HG02870 (cell line): ENCODE measurements around the gene PABPN1.
"Not testable (repeated sequence)": the region's sequence is repeated elsewhere in the genome, so short reads cannot be mapped to it uniquely, and the experiment has no call there.

Experiments used
- ATAC-seq: cut with Tn5 transposase; IDR thresholded peaks from one replicate; pipeline ENCODE4 v1.9.1; 2021; ENCODE audit warnings: mild to moderate bottlenecking, moderate library complexity; ENCODE audit not compliant: unreplicated experiment

The PABPN1 gene

DNA sequence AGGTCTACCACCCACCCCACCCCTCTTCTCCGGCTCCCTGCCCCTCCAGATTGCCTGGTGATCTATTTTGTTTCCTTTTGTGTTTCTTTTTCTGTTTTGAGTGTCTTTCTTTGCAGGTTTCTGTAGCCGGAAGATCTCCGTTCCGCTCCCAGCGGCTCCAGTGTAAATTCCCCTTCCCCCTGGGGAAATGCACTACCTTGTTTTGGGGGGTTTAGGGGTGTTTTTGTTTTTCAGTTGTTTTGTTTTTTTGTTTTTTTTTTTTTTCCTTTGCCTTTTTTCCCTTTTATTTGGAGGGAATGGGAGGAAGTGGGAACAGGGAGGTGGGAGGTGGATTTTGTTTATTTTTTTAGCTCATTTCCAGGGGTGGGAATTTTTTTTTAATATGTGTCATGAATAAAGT is 4.5 kb downstream of the PABPN1 start:
- ATAC-seq: not testable (repeated sequence)

DNA sequence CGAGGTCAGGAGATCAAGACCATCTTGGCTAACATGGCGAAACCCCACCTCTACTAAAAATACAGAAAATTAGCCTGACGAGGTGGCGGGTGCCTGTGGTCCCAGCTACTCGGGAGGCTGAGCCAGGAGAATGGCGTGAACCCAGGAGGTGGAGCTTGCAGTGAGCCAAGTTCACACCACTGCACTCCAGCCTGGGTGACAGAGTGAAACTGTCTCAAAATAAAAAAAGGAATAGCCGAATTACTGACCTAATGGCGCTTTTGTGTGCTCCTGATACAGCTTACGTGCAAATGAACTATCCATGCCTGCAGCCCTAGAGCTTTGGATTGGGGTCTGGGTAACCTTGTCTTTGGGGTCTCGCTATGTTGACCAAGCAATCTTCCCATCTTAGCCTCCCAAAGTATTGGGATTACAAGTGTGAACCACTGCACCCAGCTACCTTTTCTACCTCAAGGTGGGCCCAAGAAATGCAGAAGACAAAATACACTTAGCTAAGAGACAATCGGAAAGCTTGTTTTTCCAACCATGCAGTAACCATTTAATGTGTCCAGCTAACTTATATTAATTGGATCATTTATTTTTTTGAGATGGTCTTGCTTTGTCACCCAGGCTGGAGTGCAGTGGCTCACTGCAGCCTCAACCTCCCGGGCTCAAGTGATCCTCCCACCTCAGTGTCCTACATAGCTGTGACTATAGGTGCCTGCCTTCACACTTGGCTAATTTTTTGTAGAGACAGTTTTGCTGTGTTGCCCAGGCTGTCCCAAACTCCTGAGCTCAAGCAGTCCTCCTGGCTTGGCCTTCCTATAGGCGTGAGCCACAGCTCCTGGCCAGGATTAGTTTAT is 5.5 kb downstream of the PABPN1 start:
- ATAC-seq: no peak

DNA sequence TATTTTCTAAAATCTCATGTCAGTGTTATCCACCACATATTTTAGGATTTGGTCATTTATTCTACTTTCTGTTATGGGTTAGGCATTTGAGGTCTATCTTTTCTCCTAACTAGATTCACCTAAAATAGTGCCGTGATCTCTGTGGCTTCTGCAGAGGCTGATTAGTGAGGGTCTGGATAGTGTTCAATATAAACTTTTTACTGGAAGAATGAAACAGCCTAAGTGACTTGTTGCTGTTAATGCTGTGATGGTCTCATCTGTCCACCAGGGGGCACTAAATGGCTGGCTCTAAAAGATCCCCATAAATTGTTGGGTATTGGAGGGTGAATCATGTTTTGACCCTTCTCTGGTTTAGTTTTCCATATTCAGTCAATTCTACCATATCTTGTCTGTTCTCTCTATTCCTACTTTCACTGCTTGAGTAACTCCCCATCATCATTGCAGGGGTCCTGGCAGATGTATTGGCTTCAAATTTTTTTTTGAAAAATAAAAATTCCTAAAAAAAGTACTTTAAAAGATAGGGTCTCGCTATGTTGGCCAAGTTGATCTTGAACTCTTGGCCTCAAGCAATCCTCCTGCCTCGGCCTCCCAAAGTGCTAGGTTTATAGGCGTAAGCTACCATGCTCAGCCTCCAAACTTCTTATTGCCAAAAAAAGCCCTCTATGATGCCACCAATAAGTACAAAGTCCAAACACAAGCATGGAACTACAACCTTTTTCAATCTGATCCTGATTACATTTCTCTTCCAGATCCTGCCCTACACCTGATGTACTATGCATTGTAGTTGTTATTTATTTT is 6.9 kb downstream of the PABPN1 start:
- no peak for ATAC-seq

GRCh38 chr14:23335623-23336022 is 14.4 kb downstream of the PABPN1 start:
- no peak for ATAC-seq

GRCh38 chr14:23339506-23340268 is 18.4 kb downstream of the PABPN1 start:
- ATAC-seq: no peak

GRCh38 chr14:23344481-23344880 is 23.2 kb downstream of the PABPN1 start:
- ATAC-seq: no peak

- no peak for ATAC-seq
Observed at GRCh38 chr14:23345987-23346692, 24.9 kb downstream of the PABPN1 start.

- ATAC-seq: no peak
Observed at GRCh38 chr14:23346693-23347405, 25.6 kb downstream of the PABPN1 start.

DNA sequence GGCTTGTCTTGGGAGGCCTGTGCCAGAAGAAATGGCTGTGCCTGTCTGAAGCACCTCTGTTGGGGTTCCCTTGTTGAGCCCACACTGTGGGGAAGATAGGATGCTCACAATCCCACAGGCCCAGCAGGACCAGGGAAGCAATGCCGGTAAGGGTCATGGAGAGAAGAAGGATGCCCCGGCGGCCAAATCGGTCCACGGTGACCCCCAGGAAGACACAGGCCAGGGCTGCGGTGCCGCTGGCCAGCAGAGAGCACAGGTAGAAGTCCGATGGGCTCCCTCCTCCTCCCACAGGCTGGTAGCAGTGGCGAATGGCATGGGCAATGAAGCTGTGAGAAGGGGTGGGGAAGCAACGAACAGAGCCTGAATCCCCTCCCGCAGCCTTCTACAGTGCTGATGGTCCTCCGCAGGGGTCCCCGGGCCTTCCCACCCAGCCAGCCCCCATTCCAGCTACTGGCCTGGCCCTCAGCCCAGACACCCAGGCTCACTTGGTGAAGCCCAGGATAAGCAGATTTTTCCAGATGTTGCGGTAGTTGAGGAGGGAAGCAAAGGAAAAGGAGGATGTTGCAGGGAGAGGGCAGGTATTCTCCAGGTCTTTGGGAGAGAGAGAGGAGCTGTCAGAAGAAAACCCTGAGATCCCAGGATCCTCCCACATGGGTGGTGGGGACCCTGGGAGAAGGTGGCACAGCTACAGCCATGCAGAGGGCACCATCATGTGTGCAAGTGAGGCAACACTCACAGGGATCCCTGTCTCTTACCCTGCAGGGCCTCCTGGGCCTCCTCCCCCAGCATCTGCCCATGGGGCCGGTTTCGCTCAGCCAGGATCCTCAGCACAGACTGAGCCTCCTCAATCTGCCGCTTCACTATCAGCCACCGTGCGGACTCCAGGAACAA is 26.4 kb downstream of the PABPN1 start:
- ATAC-seq: no peak

- no peak for ATAC-seq
Observed at GRCh38 chr14:23348297-23348655, 27.0 kb downstream of the PABPN1 start.

GRCh38 chr14:23349156-23349845 is 28.0 kb downstream of the PABPN1 start:
- ATAC-seq: no peak

DNA sequence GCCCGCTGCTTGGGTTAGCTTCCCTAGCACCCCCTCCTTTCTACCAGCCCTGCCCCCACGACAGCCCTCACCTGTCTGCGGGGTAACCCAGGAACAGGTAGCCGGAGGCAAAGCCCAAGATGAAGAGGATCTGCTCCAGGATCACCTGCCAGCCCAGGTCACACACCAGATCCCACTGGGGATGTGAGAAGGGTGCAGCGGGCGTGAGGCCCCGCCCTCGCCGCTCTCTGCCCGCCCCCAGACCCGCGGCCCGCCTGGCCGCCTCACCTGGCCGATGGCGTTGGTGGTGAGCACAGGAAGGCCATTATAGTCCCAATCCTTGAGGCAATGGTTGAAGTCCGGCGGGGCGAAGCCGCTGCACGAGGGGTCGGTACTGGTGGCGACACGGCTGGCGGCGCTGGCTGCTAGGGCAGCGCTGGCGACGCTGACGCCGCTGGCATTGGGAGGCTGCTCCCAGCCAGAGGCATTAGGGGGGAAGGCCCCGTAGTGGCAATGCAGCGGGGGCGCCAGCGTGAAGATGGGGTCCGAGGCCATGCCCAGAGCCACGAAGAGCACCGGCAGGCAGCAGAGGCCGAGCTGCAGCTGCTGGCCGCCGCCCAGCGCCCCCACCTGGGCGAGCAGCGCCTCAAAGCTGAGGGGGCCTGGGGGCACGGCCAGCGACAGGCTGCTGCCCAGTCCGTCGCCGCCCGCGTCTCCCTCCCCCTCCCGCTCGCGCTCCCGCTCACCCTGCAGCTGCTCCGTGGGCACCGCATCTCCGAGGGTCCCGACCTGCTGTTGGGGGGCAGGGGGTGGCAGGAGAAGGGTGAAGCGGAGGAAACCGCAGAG is 30.6 kb downstream of the PABPN1 start:
- no peak for ATAC-seq

DNA sequence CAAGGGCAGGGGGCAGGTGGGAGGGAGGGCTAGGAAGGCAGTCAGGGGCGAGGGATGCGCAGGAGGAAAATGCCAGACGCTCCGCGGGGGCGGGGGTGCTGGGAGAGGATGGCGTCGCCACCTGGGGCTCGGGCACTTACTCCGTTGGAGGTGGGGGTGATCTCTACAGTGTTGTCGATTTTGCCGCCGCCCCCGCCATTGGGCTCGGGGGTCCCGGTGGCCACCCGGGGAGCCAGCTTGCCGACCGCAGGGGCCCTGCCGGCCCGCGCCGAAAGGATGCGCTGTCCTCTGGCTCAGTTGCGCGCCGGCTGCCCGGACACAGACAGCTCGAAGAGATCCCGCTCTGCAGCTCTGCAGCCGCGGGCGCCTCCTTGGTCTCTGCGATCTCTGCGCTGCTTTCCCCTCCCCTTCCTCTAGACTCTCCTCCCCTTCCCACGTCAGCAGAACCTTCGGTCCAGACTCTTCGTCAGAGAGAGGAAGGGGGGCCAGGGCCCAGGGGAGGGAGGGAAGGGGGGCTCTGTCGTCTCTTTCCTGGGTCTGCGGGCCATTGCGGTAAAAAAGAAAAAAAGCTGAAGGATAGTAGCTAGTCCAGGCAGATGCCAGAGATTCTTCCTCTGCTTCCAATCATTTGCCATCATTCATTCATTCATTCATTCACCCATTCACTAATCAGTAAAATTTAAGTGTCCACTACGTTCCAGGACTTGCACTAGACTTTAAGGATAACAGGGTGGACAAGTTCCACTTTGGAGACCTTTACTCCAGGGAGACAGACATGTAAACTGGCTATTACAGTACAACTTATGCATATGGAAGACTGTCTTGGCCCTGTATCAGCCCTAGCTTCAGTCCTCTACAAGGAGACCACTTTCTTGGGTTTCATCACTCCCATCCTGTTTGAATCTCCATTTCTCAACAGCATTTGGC is 31.5 kb downstream of the PABPN1 start, which contains the start of gene SLC22A17:
SLC22A17 (minus strand) TSS at position 382 of the 927 bp plus-strand sequence.
- no peak for ATAC-seq

- ATAC-seq: no peak
Observed at GRCh38 chr14:23353433-23353780, 32.1 kb downstream of the PABPN1 start.

- ATAC-seq: no peak
Observed at GRCh38 chr14:23354990-23355389, 33.7 kb downstream of the PABPN1 start.

- no peak for ATAC-seq
Observed at GRCh38 chr14:23355871-23356435, 34.7 kb downstream of the PABPN1 start.
